ENCODE results near the gene MYLK.
"Not testable (repeated sequence)": the region's sequence is repeated elsewhere in the genome, so short reads cannot be mapped to it uniquely, and the experiment has no call there.

The MYLK gene

GRCh38 chr3:123618768-123619484 lies 265.2 kb downstream of the MYLK start:
- peak; percentile 81 for DNase-seq

- no peak for DNase-seq
These were observed 265.9 kb downstream of the MYLK start for GRCh38 chr3:123618076-123618708.

- peak; percentile 10 for DNase-seq
These were observed 267.5 kb downstream of the MYLK start for GRCh38 chr3:123616593-123616992.

GRCh38 chr3:123613543-123613942 lies 270.6 kb downstream of the MYLK start:
- no peak for DNase-seq

- DNase-seq: not testable (repeated sequence)
These were observed 272.5 kb downstream of the MYLK start for GRCh38 chr3:123611674-123612073.

GRCh38 chr3:123611082-123611481 lies 273.1 kb downstream of the MYLK start:
- DNase-seq: no peak

GRCh38 chr3:123610331-123610730 lies 273.8 kb downstream of the MYLK start:
- no peak for DNase-seq

- no peak for DNase-seq
These were observed 275.1 kb downstream of the MYLK start for GRCh38 chr3:123609063-123609462.

GRCh38 chr3:123608263-123608937 lies 275.7 kb downstream of the MYLK start:
- no peak for DNase-seq

GRCh38 chr3:123606527-123606926 lies 277.6 kb downstream of the MYLK start:
- DNase-seq: no peak

GRCh38 chr3:123605789-123606234 lies 278.3 kb downstream of the MYLK start:
- peak; percentile 23 for DNase-seq

- not testable (repeated sequence) for DNase-seq
These were observed 281.0 kb downstream of the MYLK start for GRCh38 chr3:123603153-123603552.

- DNase-seq: peak; percentile 95
These were observed 281.8 kb downstream of the MYLK start for GRCh38 chr3:123602325-123602724.

- not testable (repeated sequence) for DNase-seq
These were observed 283.3 kb downstream of the MYLK start for GRCh38 chr3:123600863-123601262.

GRCh38 chr3:123597561-123597960 lies 286.6 kb downstream of the MYLK start:
- DNase-seq: no peak

GRCh38 chr3:123595396-123596180 lies 288.5 kb downstream of the MYLK start:
- DNase-seq: no peak

GRCh38 chr3:123593381-123593780 lies 290.8 kb downstream of the MYLK start:
- DNase-seq: no peak

- no peak for DNase-seq
These were observed 293.3 kb downstream of the MYLK start for GRCh38 chr3:123590685-123591450.

- DNase-seq: no peak
These were observed 296.7 kb downstream of the MYLK start for GRCh38 chr3:123587401-123587800.

GRCh38 chr3:123586968-123587367 lies 297.2 kb downstream of the MYLK start:
- peak; percentile 52 for DNase-seq

GRCh38 chr3:123586131-123586530 lies 298.0 kb downstream of the MYLK start:
- DNase-seq: peak; percentile 51

All from fibroblast of skin of abdomen (primary cell).